Endothelial cell of umbilical vein (primary cell): ENCODE results near the gene CHST7. TPM values are rescaled to one million over a fixed set of nuclear protein-coding genes. Genes with fewer than 3 reads are reported as not detected.

Experiments used
- BruUV-seq: library from RNA; stranded (reverse); fragments of 400-500 nt; replicated peaks from 2 replicates; lab custom pipeline; 2021; lab: Mats Ljungman, UMichigan
- CTCF ChIA-PET: fragments of 300-600, 350-600 bp; sonication (Branson Sonifier 250); formaldehyde crosslinking; loops from one replicate; lab custom pipeline; 2021; ENCODE audit warnings: antibody characterized with exemption, inconsistent platforms; lab: Charles Lee
- POLR2A ChIA-PET: fragments of 300-600, 350-600 bp; sonication (Branson Sonifier 250); formaldehyde crosslinking; loops from one replicate; lab custom pipeline; 2021; ENCODE audit warnings: antibody characterized with exemption, inconsistent platforms; lab: Charles Lee
- DNase-seq: peaks from one replicate; pipeline ENCODE4 v3.0.0-alpha.2; 2011; ENCODE audit warnings: low read depth, low spot score
- FAIRE-seq: peaks from 2 replicates; lab custom pipeline; 2011; peaks lifted over from hg19 to GRCh38; lab: Jason Lieb, UNC
- H2AFZ ChIP-seq: 2 replicates; pipeline ENCODE4 v1.6.0; 2012; ENCODE audit warnings: low read depth, low read length, control low read depth, inconsistent platforms
- H3K27ac ChIP-seq: 2 replicates; pipeline ENCODE4 v1.5.1; 2011; ENCODE audit warnings: low read depth, mild to moderate bottlenecking, control low read depth, low read length, moderate library complexity; ENCODE audit not compliant: insufficient read depth
- H3K27me3 ChIP-seq, 2 experiments: 2 replicates each; pipeline versions ENCODE4 v1.6.0 to v1.6.1; 2011; ENCODE audit warnings: low read length in 2 of 2, mixed read lengths in 1 of 2; ENCODE audit not compliant: control insufficient read depth in 2 of 2, insufficient read depth in 2 of 2
- H3K36me3 ChIP-seq, 2 experiments: 2 replicates in 1 of 2; 3 replicates in 1 of 2; pipeline ENCODE4 v1.5.1; 2011; ENCODE audit warnings: low read length in 2 of 2, mild to moderate bottlenecking in 1 of 2, moderate library complexity in 1 of 2; ENCODE audit not compliant: control insufficient read depth in 2 of 2, insufficient read depth in 2 of 2; ENCODE audit errors: extremely low read depth in 1 of 2
- H3K4me1 ChIP-seq: 3 replicates; pipeline ENCODE4 v1.5.1; 2011; ENCODE audit warnings: mild to moderate bottlenecking, low read length; ENCODE audit not compliant: control insufficient read depth, insufficient read depth; ENCODE audit errors: extremely low read depth
- H3K4me2 ChIP-seq: 2 replicates; pipeline ENCODE4 v1.6.1; 2011; ENCODE audit warnings: low read length, control low read depth, mixed read lengths; ENCODE audit not compliant: insufficient read depth
- H3K4me3 ChIP-seq, 3 experiments: fragments of 200-600 bp in 1 of 3; sonication (generic), shearing (Covaris generic) in 1 of 3; replicated peaks in 1 of 3; 2 replicates each; pipeline ENCODE4 v1.5.1; 2011 to 2016; ENCODE audit warnings: control low read depth in 3 of 3, low read length in 3 of 3, mild to moderate bottlenecking in 2 of 3, inconsistent platforms in 1 of 3, low read depth in 1 of 3, moderate library complexity in 1 of 3; ENCODE audit not compliant: insufficient read depth in 1 of 3
- H3K79me2 ChIP-seq: 2 replicates; pipeline ENCODE4 v1.6.0; 2012; ENCODE audit warnings: low read length, inconsistent platforms; ENCODE audit not compliant: control insufficient read depth, insufficient read depth
- H3K9ac ChIP-seq: replicated peaks from 2 replicates; pipeline ENCODE3; 2011; ENCODE audit warnings: low read length, control low read depth; ENCODE audit not compliant: insufficient read depth; ENCODE audit errors: extremely low read depth
- H3K9me1 ChIP-seq: replicated peaks from 3 replicates; pipeline ENCODE4 v1.6.0; 2011; ENCODE audit warnings: mild to moderate bottlenecking, low read length; ENCODE audit not compliant: control insufficient read depth, insufficient read depth; ENCODE audit errors: extremely low read depth
- H3K9me3 ChIP-seq: replicated peaks from 2 replicates; pipeline ENCODE4 v1.5.1; 2012; ENCODE audit warnings: low read length, inconsistent platforms; ENCODE audit not compliant: control insufficient read depth, insufficient read depth
- H4K20me1 ChIP-seq: replicated peaks from 2 replicates; pipeline ENCODE3; 2011; ENCODE audit warnings: mild to moderate bottlenecking, low read length; ENCODE audit not compliant: control insufficient read depth, insufficient read depth; ENCODE audit errors: extremely low read depth
- CTCF ChIP-seq, 2 donors: IDR thresholded peaks; 1 replicate in 1 of 2; 2 replicates in 1 of 2; pipeline ENCODE4 v1.5.1; 2011; ENCODE audit warnings: low read length in 2 of 2, mild to moderate bottlenecking in 2 of 2, moderate library complexity in 2 of 2, control low read depth in 1 of 2, inconsistent platforms in 1 of 2, low read depth in 1 of 2; ENCODE audit not compliant: insufficient read depth in 1 of 2; ENCODE audit errors: extremely low read depth in 1 of 2
- EZH2 ChIP-seq: IDR thresholded peaks from 2 replicates; pipeline ENCODE4 v1.6.1; 2012; ENCODE audit warnings: borderline replicate concordance, low read depth, mild to moderate bottlenecking, moderate library complexity, low read length, inconsistent platforms; ENCODE audit not compliant: severe bottlenecking
- FOS ChIP-seq: IDR thresholded peaks from 2 replicates; pipeline ENCODE4 v1.6.1; 2011; ENCODE audit warnings: mild to moderate bottlenecking, low read length, moderate library complexity, borderline replicate concordance; ENCODE audit not compliant: insufficient read depth
- GATA2 ChIP-seq: IDR thresholded peaks from 2 replicates; pipeline ENCODE4 v1.7.0; 2011; ENCODE audit warnings: low read depth, mild to moderate bottlenecking, moderate library complexity, mixed read lengths, low read length; ENCODE audit not compliant: insufficient read length, insufficient read depth
- JUN ChIP-seq: IDR thresholded peaks from 2 replicates; pipeline ENCODE4 v1.6.1; 2011; ENCODE audit warnings: borderline replicate concordance, low read depth; ENCODE audit not compliant: insufficient read length, insufficient read depth
- MAX ChIP-seq: IDR thresholded peaks from 2 replicates; pipeline ENCODE4 v1.6.1; 2011; ENCODE audit not compliant: insufficient read depth, insufficient read length
- MYC ChIP-seq: IDR thresholded peaks from one replicate; pipeline ENCODE4 v1.6.1; 2011; ENCODE audit warnings: mild to moderate bottlenecking, low read depth, low read length
- POLR2A ChIP-seq: IDR thresholded peaks from 2 replicates; pipeline ENCODE4 v1.6.1; 2012; ENCODE audit warnings: low read depth, mild to moderate bottlenecking, control low read depth, low read length
- POLR2AphosphoS5 ChIP-seq: IDR thresholded peaks from 2 replicates; pipeline ENCODE4 v1.6.1; 2012; ENCODE audit warnings: low read depth, mild to moderate bottlenecking, control low read depth, low read length, moderate library complexity; ENCODE audit not compliant: insufficient read depth
- dilution Hi-C: fragments of 300-500 bp; cut with MboI; formaldehyde crosslinking; loops from one replicate; pipeline ENCODE4 v1.15.0; 2019; ENCODE audit warnings: low sequenced_read_pairs; ENCODE audit not compliant: extremely low pct_ligation_motif_present
- intact Hi-C: fragments of 100-400 bp; cut with micrococcal nuclease; formaldehyde crosslinking; loops from one replicate; pipeline ENCODE4 v1.10.0; 2022
- polyA plus RNA-seq, 4 experiments: library from polyadenylated mRNA; depleted of rRNA in 3 of 4; stranded (reverse) in 3 of 4; unstranded in 1 of 4; fragments of >200 nt; gene quantifications; 2 replicates each; pipeline versions ENCODE4 v1.2.1 to v1.2.3, GENCODE V29; 2011 to 2012; ENCODE audit warnings: missing spikeins in 1 of 4
- total RNA-seq: library from RNA; stranded (reverse); gene quantifications from 2 replicates; pipeline ENCODE4 v1.2.3, GENCODE V29; 2021

Gene CHST7
- total and polyA plus RNA-seq, 2 donors (not counting 3 experiments of a cell fraction or from before 2014, with no cell fraction given): 4.5 to 11.2 TPM

GRCh38 chrX:46553935-46554334 lies 19.6 kb upstream of the CHST7 start:
- Histone ChIP-seq H3K4me1 (no peaks in the 10 kb centered on the region), H4K20me1 (no peaks in the 10 kb centered on the region), H3K36me3 (no peaks in the 10 kb centered on the region), H3K4me2 (no peak overlapping the region), H3K9me1 (no peaks in the 10 kb centered on the region), H3K27ac (no peak overlapping the region), H2AFZ (no peak overlapping the region), H3K4me3 (no peak overlapping the region), H3K79me2 (peaks cover 2% of the 10 kb centered on the region), H3K9me3 (no peaks in the 10 kb centered on the region), H3K9ac (no peak overlapping the region), H3K27me3 (no peaks in the 10 kb centered on the region)
- DNase-seq (no peak), FAIRE-seq (no peak)
- TF ChIP-seq MAX: no peak
- TF ChIP-seq JUN: no peak
- no peak for TF ChIP-seq GATA2
- TF ChIP-seq CTCF (IDR thresholded peaks at IDR 0.05; ENCODE audit: extremely low read depth in 1 of 2, insufficient read depth in 1 of 2, low read depth in 1 of 2, low read length in 2 of 2): no peak
- TF ChIP-seq POLR2A: no peak
- no peak for TF ChIP-seq MYC
- TF ChIP-seq EZH2: no peak
- TF ChIP-seq POLR2AphosphoS5: no peak
- no peak for TF ChIP-seq FOS
- BruUV-seq: no TSS peak
- POLR2A ChIA-PET: no interaction called here
- CTCF ChIA-PET: interaction anchor here (1.7 kb wide), 2 partner anchors 88 to 243 kb away, joined by 18 to 37 read pairs; no protein-coding TSS in a partner anchor
- dilution Hi-C loops: no loop called here
- intact Hi-C loops: loop anchor here (10.0 kb wide), 2 partner anchors 201 to 541 kb away; partner anchors contain the start of gene SLC9A7
